GM19025 (cell line): Measurements from ENCODE around the gene TENM4.
A peak's percentile ranks its signal among the peaks of the same experiment; 100 is the strongest.

Source experiments
- ATAC-seq: cut with Tn5 transposase; IDR thresholded peaks from one replicate; pipeline ENCODE4 v1.9.1; 2021; ENCODE audit warnings: mild to moderate bottlenecking, low read depth, moderate library complexity; ENCODE audit not compliant: unreplicated experiment

TENM4 gene

GRCh38 chr11:78812513-78813293 lies 628.1 kb downstream of the TENM4 start:
- no peak for ATAC-seq

- ATAC-seq, result no peak
Measured at GRCh38 chr11:78810559-78811009, 630.2 kb downstream of the TENM4 start.

- ATAC-seq, result no peak
Measured at GRCh38 chr11:78809931-78810541, 630.8 kb downstream of the TENM4 start.

GRCh38 chr11:78808923-78809322 lies 631.9 kb downstream of the TENM4 start:
- no peak for ATAC-seq

GRCh38 chr11:78807351-78807750 lies 633.5 kb downstream of the TENM4 start:
- no peak for ATAC-seq

GRCh38 chr11:78806214-78807004 lies 634.4 kb downstream of the TENM4 start:
- ATAC-seq, result no peak

GRCh38 chr11:78804991-78805390 lies 635.8 kb downstream of the TENM4 start:
- ATAC-seq, result no peak

- ATAC-seq, result no peak
Measured at GRCh38 chr11:78803995-78804394, 636.8 kb downstream of the TENM4 start.

- no peak for ATAC-seq
Measured at GRCh38 chr11:78802058-78802761, 638.6 kb downstream of the TENM4 start.

GRCh38 chr11:78801161-78801884 lies 639.5 kb downstream of the TENM4 start:
- no peak for ATAC-seq

GRCh38 chr11:78800756-78801155 lies 640.1 kb downstream of the TENM4 start:
- no peak for ATAC-seq

GRCh38 chr11:78800096-78800690 lies 640.6 kb downstream of the TENM4 start:
- ATAC-seq, result no peak

GRCh38 chr11:78798663-78799062 lies 642.2 kb downstream of the TENM4 start:
- ATAC-seq, result peak; percentile 73

- ATAC-seq, result no peak
Measured at GRCh38 chr11:78797559-78797958, 643.3 kb downstream of the TENM4 start.

GRCh38 chr11:78796956-78797355 lies 643.9 kb downstream of the TENM4 start:
- ATAC-seq, result no peak

- no peak for ATAC-seq
Measured at GRCh38 chr11:78795621-78796261, 645.1 kb downstream of the TENM4 start.

GRCh38 chr11:78791964-78792363 lies 648.9 kb downstream of the TENM4 start:
- ATAC-seq, result no peak

GRCh38 chr11:78791254-78791653 lies 649.6 kb downstream of the TENM4 start:
- ATAC-seq, result no peak

GRCh38 chr11:78790784-78791183 lies 650.0 kb downstream of the TENM4 start:
- ATAC-seq, result no peak
